HepG2 (cell line): ENCODE data around the gene TUBGCP4. TPM values are rescaled to one million over a fixed set of nuclear protein-coding genes. Genes with fewer than 3 reads are reported as not detected.

Experiments
- ATAD3A ChIP-seq: sonication (generic); formaldehyde crosslinking; IDR thresholded peaks from 2 replicates; pipeline ENCODE4 v1.4.0; 2020; ENCODE audit warnings: missing genetic modification reagents
- BHLHE40 ChIP-seq: IDR thresholded peaks from 2 replicates; pipeline ENCODE4 v1.6.1; 2011; ENCODE audit warnings: low read length, improper control_type of control experiment
- NCOA2 ChIP-seq: sonication (generic); formaldehyde crosslinking; IDR thresholded peaks from 2 replicates; pipeline ENCODE4 v1.8.0; 2022; ENCODE audit warnings: inconsistent platforms
- ZNF34 ChIP-seq: sonication (generic); formaldehyde crosslinking; IDR thresholded peaks from 2 replicates; pipeline ENCODE4 v1.4.0; 2020; ENCODE audit warnings: mild to moderate bottlenecking, missing genetic modification reagents, borderline replicate concordance
- ZNF530 ChIP-seq: sonication (generic); formaldehyde crosslinking; IDR thresholded peaks from 2 replicates; pipeline ENCODE4 v1.5.0; 2020; ENCODE audit warnings: low read depth, mild to moderate bottlenecking, missing genetic modification reagents
- ZNF605 ChIP-seq: sonication (generic); formaldehyde crosslinking; IDR thresholded peaks from 2 replicates; pipeline ENCODE4 v1.8.0; 2022; ENCODE audit warnings: mild to moderate bottlenecking, missing genetic modification reagents
- ZNF749 ChIP-seq: sonication (generic); formaldehyde crosslinking; IDR thresholded peaks from 2 replicates; pipeline ENCODE4 v1.8.0; 2022; ENCODE audit warnings: mild to moderate bottlenecking, missing genetic modification reagents, moderate library complexity, borderline replicate concordance
- polyA plus RNA-seq, 8 experiments: library from polyadenylated mRNA; depleted of rRNA in 3 of 8; stranded (reverse) in 7 of 8; unstranded in 1 of 8; fragments of >200 nt; fragmentation: Illumina TruSeq in 4 of 8; extraction: Trizol in 4 of 8; gene quantifications; 2 replicates each; pipeline versions ENCODE4 v1.2.1 to v1.2.3, GENCODE V29; 2011 to 2016; ENCODE audit warnings: low read depth in 4 of 8, missing spikeins in 1 of 8, mixed read lengths in 1 of 8; ENCODE audit not compliant: insufficient read depth in 1 of 8
- total RNA-seq, 5 experiments: library from RNA; depleted of rRNA; stranded (reverse); fragments of >200 nt; fragmentation: Illumina TruSeq; extraction: Trizol; gene quantifications; 2 replicates each; pipeline ENCODE4 v1.2.3, GENCODE V29; 2016; ENCODE audit warnings: low read depth in 1 of 5
- TF ChIP-seq, protein P1 (sequence below): sonication (generic); formaldehyde crosslinking; IDR thresholded peaks from 2 replicates; pipeline ENCODE4 v1.4.0; 2020; ENCODE audit warnings: missing genetic modification reagents
- TF ChIP-seq, protein P2 (sequence below): sonication (generic); formaldehyde crosslinking; IDR thresholded peaks from one replicate; pipeline ENCODE4 v1.5.1; 2020; ENCODE audit warnings: mild to moderate bottlenecking, missing genetic modification reagents; ENCODE audit errors: not compliant biosample characterization
- TF ChIP-seq, protein P3 (sequence below): sonication (generic); formaldehyde crosslinking; IDR thresholded peaks from 2 replicates; pipeline ENCODE4 v1.5.0; 2020; ENCODE audit warnings: missing genetic modification reagents
- TF ChIP-seq, protein P4 (sequence below): sonication (generic); formaldehyde crosslinking; IDR thresholded peaks from 2 replicates; pipeline ENCODE4 v1.5.0; 2020; ENCODE audit warnings: missing genetic modification reagents

The TUBGCP4 gene
- total and polyA plus RNA-seq, 2 of the 13 experiments (the other 11 are each of a cell fraction or from before 2014, with no cell fraction given) = 15.0 to 20.5 TPM

DNA sequence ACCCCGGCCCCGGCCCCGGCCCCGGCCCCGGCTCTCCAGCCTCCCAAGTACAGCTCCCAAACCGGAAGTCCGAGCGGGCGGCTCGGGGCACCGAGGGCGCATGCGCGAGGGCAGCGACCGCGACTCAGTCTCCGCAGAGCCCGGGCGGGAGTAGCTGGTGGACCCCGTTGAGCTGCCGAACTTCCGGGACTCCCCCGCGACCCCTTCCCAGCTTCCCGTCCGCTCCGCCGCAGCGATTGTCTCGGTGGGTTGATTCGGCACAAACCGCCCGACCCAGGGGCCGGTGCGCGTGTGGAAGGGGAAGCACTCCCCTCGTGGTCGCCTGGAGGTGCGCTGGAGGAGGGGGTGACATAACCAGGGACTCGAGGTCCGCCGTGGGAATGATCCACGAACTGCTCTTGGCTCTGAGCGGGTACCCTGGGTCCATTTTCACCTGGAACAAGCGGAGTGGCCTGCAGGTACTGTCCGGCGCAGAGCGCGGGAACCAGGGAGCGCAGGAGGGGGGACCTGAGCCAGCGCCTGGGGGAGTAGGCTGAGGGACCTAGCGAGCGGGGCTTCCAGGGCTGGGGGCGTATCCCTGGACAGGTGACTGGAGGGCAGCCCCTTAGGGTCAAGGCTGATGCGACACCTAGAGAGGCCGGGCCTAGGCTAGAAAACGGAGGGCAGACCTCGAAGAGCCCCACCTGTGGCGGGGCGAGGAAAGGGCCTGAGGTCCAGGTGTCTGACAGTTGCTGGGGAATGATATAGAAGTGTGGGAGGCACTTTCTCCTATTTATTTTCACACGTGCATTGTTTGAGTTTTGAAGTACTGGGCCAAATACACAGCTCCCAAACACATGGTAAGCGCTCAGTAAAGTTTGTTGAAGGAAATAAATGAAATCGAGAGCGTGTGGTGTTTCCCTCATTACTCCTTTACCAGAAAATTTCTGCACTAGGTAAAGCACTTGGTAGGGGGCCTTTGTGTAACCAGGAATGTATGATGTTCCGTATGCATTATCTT is at the start of gene TUBGCP4, which contains the start of gene ZSCAN29 (continued):
- TF ChIP-seq, protein P1, sequence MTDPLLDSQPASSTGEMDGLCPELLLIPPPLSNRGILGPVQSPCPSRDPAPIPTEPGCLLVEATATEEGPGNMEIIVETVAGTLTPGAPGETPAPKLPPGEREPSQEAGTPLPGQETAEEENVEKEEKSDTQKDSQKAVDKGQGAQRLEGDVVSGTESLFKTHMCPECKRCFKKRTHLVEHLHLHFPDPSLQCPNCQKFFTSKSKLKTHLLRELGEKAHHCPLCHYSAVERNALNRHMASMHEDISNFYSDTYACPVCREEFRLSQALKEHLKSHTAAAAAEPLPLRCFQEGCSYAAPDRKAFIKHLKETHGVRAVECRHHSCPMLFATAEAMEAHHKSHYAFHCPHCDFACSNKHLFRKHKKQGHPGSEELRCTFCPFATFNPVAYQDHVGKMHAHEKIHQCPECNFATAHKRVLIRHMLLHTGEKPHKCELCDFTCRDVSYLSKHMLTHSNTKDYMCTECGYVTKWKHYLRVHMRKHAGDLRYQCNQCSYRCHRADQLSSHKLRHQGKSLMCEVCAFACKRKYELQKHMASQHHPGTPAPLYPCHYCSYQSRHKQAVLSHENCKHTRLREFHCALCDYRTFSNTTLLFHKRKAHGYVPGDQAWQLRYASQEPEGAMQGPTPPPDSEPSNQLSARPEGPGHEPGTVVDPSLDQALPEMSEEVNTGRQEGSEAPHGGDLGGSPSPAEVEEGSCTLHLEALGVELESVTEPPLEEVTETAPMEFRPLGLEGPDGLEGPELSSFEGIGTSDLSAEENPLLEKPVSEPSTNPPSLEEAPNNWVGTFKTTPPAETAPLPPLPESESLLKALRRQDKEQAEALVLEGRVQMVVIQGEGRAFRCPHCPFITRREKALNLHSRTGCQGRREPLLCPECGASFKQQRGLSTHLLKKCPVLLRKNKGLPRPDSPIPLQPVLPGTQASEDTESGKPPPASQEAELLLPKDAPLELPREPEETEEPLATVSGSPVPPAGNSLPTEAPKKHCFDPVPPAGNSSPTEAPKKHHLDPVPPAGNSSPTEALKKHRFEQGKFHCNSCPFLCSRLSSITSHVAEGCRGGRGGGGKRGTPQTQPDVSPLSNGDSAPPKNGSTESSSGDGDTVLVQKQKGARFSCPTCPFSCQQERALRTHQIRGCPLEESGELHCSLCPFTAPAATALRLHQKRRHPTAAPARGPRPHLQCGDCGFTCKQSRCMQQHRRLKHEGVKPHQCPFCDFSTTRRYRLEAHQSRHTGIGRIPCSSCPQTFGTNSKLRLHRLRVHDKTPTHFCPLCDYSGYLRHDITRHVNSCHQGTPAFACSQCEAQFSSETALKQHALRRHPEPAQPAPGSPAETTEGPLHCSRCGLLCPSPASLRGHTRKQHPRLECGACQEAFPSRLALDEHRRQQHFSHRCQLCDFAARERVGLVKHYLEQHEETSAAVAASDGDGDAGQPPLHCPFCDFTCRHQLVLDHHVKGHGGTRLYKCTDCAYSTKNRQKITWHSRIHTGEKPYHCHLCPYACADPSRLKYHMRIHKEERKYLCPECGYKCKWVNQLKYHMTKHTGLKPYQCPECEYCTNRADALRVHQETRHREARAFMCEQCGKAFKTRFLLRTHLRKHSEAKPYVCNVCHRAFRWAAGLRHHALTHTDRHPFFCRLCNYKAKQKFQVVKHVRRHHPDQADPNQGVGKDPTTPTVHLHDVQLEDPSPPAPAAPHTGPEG = no peak; the same call in 1 of the 2 replicates
- TF ChIP-seq NCOA2 (CRISPR knock-in tag) = no peak
- TF ChIP-seq, protein P2, sequence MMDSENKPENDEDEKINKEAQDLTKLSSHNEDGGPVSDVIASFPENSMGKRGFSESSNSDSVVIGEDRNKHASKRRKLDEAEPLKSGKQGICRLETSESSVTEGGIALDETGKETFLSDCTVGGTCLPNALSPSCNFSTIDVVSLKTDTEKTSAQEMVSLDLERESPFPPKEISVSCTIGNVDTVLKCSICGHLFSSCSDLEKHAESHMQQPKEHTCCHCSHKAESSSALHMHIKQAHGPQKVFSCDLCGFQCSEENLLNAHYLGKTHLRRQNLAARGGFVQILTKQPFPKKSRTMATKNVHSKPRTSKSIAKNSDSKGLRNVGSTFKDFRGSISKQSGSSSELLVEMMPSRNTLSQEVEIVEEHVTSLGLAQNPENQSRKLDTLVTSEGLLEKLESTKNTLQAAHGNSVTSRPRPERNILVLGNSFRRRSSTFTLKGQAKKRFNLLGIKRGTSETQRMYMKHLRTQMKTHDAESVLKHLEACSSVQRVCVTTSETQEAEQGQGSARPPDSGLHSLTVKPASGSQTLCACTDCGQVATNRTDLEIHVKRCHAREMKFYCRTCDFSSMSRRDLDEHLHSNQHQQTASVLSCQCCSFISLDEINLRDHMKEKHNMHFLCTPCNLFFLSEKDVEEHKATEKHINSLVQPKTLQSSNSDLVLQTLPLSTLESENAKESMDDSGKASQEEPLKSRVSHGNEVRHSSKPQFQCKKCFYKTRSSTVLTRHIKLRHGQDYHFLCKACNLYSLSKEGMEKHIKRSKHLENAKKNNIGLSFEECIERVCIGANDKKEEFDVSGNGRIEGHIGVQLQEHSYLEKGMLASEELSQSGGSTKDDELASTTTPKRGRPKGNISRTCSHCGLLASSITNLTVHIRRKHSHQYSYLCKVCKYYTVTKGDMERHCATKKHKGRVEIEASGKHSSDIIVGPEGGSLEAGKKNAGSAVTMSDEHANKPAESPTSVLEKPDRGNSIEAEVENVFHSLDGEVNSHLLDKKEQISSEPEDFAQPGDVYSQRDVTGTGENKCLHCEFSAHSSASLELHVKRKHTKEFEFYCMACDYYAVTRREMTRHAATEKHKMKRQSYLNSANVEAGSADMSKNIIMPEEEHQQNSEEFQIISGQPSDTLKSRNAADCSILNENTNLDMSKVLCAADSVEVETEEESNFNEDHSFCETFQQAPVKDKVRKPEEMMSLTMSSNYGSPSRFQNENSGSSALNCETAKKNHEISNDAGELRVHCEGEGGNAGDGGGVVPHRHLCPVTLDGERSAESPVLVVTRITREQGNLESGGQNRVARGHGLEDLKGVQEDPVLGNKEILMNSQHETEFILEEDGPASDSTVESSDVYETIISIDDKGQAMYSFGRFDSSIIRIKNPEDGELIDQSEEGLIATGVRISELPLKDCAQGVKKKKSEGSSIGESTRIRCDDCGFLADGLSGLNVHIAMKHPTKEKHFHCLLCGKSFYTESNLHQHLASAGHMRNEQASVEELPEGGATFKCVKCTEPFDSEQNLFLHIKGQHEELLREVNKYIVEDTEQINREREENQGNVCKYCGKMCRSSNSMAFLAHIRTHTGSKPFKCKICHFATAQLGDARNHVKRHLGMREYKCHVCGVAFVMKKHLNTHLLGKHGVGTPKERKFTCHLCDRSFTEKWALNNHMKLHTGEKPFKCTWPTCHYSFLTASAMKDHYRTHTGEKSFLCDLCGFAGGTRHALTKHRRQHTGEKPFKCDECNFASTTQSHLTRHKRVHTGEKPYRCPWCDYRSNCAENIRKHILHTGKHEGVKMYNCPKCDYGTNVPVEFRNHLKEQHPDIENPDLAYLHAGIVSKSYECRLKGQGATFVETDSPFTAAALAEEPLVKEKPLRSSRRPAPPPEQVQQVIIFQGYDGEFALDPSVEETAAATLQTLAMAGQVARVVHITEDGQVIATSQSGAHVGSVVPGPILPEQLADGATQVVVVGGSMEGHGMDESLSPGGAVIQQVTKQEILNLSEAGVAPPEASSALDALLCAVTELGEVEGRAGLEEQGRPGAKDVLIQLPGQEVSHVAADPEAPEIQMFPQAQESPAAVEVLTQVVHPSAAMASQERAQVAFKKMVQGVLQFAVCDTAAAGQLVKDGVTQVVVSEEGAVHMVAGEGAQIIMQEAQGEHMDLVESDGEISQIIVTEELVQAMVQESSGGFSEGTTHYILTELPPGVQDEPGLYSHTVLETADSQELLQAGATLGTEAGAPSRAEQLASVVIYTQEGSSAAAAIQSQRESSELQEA (CRISPR knock-in tag) = no peak
- no peak for TF ChIP-seq ZNF34 (CRISPR knock-in tag)
- no peak; the same call in 1 of the 2 replicates for TF ChIP-seq ZNF749 (CRISPR knock-in tag)
- TF ChIP-seq, protein P3, sequence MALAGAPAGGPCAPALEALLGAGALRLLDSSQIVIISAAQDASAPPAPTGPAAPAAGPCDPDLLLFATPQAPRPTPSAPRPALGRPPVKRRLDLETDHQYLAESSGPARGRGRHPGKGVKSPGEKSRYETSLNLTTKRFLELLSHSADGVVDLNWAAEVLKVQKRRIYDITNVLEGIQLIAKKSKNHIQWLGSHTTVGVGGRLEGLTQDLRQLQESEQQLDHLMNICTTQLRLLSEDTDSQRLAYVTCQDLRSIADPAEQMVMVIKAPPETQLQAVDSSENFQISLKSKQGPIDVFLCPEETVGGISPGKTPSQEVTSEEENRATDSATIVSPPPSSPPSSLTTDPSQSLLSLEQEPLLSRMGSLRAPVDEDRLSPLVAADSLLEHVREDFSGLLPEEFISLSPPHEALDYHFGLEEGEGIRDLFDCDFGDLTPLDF (CRISPR knock-in tag) = 0 out of 2 replicates have a peak, but pooled peaks have one; percentile 56
- TF ChIP-seq, protein P4, sequence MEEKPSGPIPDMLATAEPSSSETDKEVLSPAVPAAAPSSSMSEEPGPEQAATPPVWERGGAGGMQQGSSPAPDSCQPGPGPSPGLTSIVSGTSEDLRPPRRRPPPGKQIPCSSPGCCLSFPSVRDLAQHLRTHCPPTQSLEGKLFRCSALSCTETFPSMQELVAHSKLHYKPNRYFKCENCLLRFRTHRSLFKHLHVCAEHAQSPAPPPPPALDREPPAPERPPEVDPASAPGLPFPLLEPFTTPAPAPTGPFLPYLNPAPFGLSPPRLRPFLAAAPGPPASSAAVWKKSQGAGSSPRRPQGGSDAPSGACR (CRISPR knock-in tag) = peak; percentile 78; the same call in 1 of the 2 replicates
- 0 out of 2 replicates have a peak, but pooled peaks have one; percentile 45 for TF ChIP-seq ZNF530 (CRISPR knock-in tag)
- TF ChIP-seq ZNF605 = 0 out of 2 replicates have a peak, but pooled peaks have one; percentile 64
- TF ChIP-seq ATAD3A (CRISPR knock-in tag) = no peak
- no peak for TF ChIP-seq BHLHE40
